Measurements from ENCODE around the gene IER3IP1. TPM values are rescaled to one million over a fixed set of nuclear protein-coding genes. Genes with fewer than 3 reads are reported as not detected.

Gene IER3IP1, protein sequence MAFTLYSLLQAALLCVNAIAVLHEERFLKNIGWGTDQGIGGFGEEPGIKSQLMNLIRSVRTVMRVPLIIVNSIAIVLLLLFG
- total RNA-seq (2014; rRNA removed; shearing (Covaris generic)) = 31.6 and 32.7 TPM in 2 replicates

GRCh38 chr18:47175898-47176575, at the start of gene IER3IP1:
Gene IER3IP1, minus strand, starts transcription at chr18:47176364. Its CDS starts 87 bp downstream, at chr18:47176277.

GRCh38 chr18:47150029-47150823, 25.9 kb downstream of the IER3IP1 start, which contains the start of gene HDHD2:
Gene HDHD2, minus strand, starts transcription at chr18:47150500. Its CDS starts 14,061 bp downstream, at chr18:47136439.

Small RNA genes within 50 kb of the gene (small RNA-seq; reads per million reads assigned to genes)
- not detected for gene AC012254.4

Other genes with a start within 250 kb of the IER3IP1 start
- not detected in 2 replicates for gene ELOA2, start 140.7 kb downstream of the IER3IP1 start, total RNA-seq (2014; rRNA removed; shearing (Covaris generic))
- gene HDHD2, start 25.9 kb downstream of the IER3IP1 start, total RNA-seq (2014; rRNA removed; shearing (Covaris generic)) = 11.5 and 17.5 TPM in 2 replicates
- not detected in 2 replicates for gene SKOR2, start 75.3 kb upstream of the IER3IP1 start, total RNA-seq (2014; rRNA removed; shearing (Covaris generic))

Data from A375 (cell line).